Lung microvascular endothelial cell (primary cell): Measurements from ENCODE around the gene SNRNP27. TPM values are rescaled to one million over a fixed set of nuclear protein-coding genes. Genes with fewer than 3 reads are reported as not detected.
"Not testable (repeated sequence)": the region's sequence is repeated elsewhere in the genome, so short reads cannot be mapped to it uniquely, and the experiment has no call there.

Source experiments
- DNase-seq, 2 donors: peaks; one replicate each; pipeline versions ENCODE4 v3.0.0 to v3.0.0-alpha.2; 2010; ENCODE audit warnings: low read depth in 2 of 2
- total RNA-seq: library from RNA; depleted of rRNA; stranded (reverse); fragments of >200 nt; gene quantifications from 2 replicates; pipeline ENCODE4 v1.2.1, GENCODE V29; 2014

SNRNP27 gene
- total RNA-seq, 1 donor from 2014 or later, result 28.0 TPM

GRCh38 chr2:69945441-69945840 is 51.7 kb downstream of the SNRNP27 start:
- peak; percentile 15 to 78 for DNase-seq

DNA sequence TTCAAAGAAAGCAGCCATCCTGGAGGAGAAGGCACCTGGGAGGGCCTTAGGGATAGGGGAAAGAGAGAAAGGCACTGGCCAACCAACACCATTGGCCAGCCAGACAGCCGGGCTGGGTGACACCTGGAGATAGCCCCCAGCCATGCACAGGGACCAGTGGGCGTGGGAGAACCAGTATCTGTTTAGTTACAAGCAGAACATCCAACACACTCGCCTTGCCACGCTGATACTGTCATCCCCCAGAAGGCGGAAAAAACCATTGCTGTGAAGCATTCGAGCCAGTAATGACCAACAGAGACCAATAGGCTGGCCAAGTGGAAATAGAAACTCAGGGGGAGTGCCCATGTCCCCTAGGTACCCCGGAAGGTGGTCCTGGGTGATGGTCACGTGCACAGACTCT is 52.2 kb downstream of the SNRNP27 start:
- no peak for DNase-seq

GRCh38 chr2:69946351-69947324 is 52.9 kb downstream of the SNRNP27 start:
- peak; percentile 42 to 75 for DNase-seq

GRCh38 chr2:69947325-69947931 is 53.7 kb downstream of the SNRNP27 start:
- no peak for DNase-seq

DNA sequence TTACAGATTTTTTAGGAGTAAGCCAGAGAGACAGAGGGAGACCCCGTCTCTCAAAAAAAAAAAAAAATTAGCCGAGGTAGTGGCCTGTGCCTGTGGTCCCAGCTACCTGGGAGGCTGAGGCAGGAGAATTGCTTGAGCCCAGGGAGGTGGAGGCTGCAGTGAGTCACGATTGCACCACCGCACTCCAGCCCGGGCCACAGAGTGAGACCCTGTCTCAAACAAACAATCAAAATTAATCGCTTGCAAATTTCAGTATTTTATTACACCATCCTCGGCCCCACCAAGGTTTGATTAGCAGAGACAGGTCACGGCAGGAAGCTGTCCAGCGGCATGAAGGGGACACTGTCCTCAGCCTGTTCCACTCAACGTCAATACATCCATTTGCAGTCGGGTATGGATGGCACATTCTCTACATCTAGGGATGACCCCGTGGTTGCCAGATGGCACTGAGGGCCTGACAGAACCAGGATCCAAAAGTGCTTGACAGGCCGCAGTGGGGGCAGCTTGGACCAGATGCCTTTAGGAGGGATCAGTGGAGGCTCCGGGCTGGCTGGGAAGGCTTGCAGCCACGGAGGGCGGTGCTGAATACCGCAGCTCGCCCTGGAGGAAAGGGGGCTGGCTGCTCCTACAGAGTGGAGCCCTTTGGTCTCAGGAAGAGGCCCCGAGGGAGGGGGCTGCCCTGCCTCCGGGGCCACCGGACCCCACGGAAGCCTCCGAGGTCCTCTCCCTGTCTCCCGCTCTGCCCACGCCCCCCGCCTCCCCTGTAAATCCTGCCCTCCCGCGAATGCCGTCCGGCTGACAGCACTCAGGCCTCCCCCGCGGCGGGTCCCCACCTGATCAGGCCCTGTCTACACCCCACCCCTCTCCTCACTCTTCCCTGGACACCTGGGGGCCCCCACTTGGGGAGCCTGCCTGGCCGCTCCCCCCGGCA is 54.5 kb downstream of the SNRNP27 start:
- DNase-seq, result no peak

DNA sequence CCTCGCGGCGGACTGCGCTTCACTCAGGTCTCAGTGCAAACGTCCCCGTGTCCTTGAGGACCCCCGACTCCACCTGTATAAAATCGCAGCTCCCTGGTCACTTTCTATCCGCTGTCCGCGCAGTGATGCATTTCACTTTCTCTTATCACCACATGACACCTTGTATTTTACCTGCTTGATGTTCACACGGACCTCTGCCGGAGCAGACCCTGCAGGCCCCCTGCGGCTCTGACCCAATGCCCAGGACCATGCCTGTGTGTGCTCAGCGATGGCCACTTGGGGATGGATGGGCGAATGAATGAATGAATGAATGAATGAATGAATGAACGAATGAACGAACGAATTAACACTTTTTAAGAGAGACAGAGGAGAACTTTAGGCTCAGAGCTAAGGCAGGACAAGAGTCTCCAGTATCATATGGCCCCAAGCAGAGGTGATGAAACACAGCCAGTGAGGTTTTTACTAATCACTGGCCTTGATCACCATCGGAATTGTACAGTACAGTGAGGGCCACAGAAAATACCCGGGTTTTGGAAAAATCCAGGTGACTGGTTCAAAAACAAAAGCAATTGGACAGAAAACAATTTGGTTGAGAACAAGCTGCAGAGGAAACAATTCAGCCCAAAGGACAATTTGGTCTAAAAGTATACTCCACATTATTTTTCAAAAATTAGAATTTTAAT is 55.3 kb downstream of the SNRNP27 start:
- no peak for DNase-seq

DNA sequence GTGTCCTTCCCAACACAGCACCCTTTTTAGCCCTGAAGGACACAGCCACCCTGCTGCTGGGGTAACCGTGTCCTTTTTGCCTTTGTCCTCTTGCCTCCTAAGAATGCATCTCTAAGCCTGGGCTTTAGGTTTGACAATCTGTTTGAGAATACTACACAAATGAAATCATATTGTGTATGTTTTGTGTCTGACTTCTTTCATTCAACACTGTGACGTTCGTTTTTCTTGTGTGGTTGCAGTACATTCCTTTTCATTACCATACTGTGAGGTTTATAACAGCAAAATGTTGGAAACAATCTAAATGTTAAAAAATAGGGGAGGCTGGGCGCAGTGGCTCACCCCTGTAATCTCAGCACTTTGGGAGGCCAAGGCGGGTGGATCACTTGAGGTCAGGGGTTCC is 56.5 kb downstream of the SNRNP27 start:
- no peak for DNase-seq

DNA sequence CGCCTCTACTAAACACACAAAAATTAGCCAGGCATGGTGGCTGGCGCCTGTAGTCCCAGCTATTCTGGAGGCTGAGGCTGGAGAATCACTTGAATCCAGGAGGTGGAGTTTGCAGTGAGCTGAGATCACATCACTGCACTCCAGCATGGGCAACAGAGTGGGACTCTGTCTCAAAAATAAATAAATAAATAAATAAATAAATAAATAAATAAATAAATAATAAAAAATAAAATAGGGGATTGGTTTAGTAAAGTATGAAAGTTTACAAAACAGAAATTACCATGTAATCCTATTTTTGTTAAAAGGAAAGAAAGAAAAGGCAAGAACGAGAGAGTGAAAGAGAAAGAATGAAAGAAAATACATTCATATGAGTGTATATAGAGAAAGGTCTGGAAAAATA is 56.9 kb downstream of the SNRNP27 start:
- DNase-seq, result not testable (repeated sequence)

- no peak for DNase-seq
These were observed 58.8 kb downstream of the SNRNP27 start for GRCh38 chr2:69952336-69953115.

DNA sequence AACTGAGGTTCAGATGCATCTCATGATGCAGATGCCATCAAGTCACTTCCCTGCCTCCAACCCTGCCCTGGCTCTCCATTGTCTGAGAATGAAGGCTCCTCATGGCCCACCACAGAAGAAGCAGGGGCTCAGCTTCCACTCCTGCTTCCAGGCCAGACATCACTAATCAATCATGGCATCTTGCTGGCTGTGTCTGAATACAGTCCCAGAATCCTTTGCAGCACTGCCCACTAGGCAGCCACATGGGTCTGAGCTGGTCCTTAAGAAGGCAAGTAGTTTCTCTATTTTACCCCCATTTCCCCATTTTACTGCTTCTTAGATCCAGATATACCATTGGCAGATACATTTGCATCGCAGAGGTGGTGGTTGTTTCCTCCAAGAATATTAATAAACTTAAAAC is 60.3 kb downstream of the SNRNP27 start:
- no peak for DNase-seq

Other genes starting within 250 kb of the SNRNP27 start
- gene ANXA4, start 151.8 kb upstream of the SNRNP27 start, total RNA-seq, result 41.8 and 52.2 TPM in 2 replicates
- gene GMCL1, start 64.3 kb upstream of the SNRNP27 start, total RNA-seq, result 5.0 and 7.9 TPM in 2 replicates
- 2.4 and 4.8 TPM in 2 replicates for gene MXD1, start 21.2 kb downstream of the SNRNP27 start, total RNA-seq
- under 0.01 TPM in 2 replicates for gene ASPRV1, start 67.7 kb downstream of the SNRNP27 start, total RNA-seq
- 34.9 and 40.3 TPM in 2 replicates for gene PCBP1, start 193.5 kb downstream of the SNRNP27 start, total RNA-seq